HAP-1 (cell line): Measurements from ENCODE around the gene RAD51AP1.
"Not testable (repeated sequence)": the region's sequence is repeated elsewhere in the genome, so short reads cannot be mapped to it uniquely, and the experiment has no call there.

ENCODE experiments used
- DNase-seq, 2 experiments: peaks; one replicate each; pipeline ENCODE4 v3.0.0-alpha.2; 2016 to 2020; ENCODE audit warnings: low spot score in 2 of 2
- H3K27me3 ChIP-seq: fragments of 250-450 bp; sonication (Bioruptor Pico); 2 replicates; pipeline ENCODE4 v1.5.1; 2020; ENCODE audit warnings: low read depth, mild to moderate bottlenecking, moderate library complexity
- H3K36me3 ChIP-seq: fragments of 250-450 bp; sonication (Bioruptor Pico); replicated peaks from 2 replicates; pipeline ENCODE4 v1.5.1; 2020; ENCODE audit warnings: mild to moderate bottlenecking
- H3K4me1 ChIP-seq: fragments of 250-450 bp; sonication (Bioruptor Pico); 2 replicates; pipeline ENCODE4 v1.5.1; 2020; ENCODE audit warnings: mild to moderate bottlenecking
- H3K4me3 ChIP-seq: fragments of 250-450 bp; sonication (Bioruptor Pico); 2 replicates; pipeline ENCODE4 v1.5.1; 2020; ENCODE audit warnings: mild to moderate bottlenecking, moderate library complexity
- H3K9me3 ChIP-seq: fragments of 250-450 bp; sonication (Bioruptor Pico); 2 replicates; pipeline ENCODE4 v1.5.1; 2020; ENCODE audit warnings: mild to moderate bottlenecking, moderate library complexity
- in situ Hi-C: fragments of 300-500 bp; cut with MboI; formaldehyde crosslinking; loops from 3 replicates; pipeline ENCODE4 v1.14.3; 2020; ENCODE audit warnings: low sequenced_read_pairs, inconsistent platforms, mixed read lengths

The RAD51AP1 gene, protein sequence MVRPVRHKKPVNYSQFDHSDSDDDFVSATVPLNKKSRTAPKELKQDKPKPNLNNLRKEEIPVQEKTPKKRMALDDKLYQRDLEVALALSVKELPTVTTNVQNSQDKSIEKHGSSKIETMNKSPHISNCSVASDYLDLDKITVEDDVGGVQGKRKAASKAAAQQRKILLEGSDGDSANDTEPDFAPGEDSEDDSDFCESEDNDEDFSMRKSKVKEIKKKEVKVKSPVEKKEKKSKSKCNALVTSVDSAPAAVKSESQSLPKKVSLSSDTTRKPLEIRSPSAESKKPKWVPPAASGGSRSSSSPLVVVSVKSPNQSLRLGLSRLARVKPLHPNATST

DNA sequence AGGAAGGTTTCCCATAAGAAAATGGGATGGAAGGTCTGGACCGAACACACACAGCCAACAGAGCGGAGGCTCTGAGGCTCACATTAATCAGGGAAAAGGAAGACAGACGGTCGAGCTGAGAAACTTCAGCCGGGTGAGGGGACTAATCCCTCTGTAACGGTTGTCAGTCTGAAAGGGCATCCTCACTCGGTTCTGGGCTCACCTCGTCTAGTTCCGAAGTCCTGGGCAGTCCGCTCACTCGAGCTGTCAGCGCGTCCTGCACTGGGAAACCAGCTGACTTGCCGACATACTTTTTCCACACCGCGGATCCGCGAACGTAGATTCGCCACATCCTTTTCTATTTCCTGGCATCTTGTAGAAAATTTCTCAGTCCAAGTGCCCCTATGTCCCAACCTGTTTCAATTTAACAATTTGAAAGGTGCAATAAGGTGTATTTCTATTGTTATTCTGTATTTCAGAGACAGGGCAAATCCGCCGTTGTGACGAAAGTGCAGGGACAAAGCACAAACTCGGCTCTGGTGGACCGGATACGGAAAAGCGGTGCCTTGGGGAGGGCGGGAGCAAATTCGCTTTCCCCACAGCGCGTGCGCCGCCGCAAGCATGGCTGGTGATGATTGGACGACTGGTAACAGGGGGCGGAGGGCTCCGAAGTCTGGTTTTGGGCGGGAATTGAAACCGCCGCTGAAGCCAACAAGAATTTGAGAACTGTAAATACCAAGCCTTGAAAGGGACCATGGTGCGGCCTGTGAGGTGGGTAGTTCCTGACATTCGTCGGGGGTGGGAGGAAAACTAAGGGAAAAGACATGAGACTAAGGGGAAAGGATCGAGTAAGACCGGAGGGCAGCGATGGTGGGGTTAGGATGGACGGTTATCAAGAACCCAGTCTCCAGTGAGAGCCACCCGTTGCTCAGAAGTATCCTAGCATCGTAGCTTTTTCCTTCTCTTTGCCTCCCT lies at the start of gene RAD51AP1:
RAD51AP1 (plus strand) TSS at position 684 of the 954 bp plus-strand sequence; CDS start at position 734, 50 bp downstream.
- peak; percentile 92 to 96 for DNase-seq
- H3K9me3 ChIP-seq: no peaks in the 10 kb centered on the region
- peak within 1 kb of the TSS; percentile 75 for H3K4me3 ChIP-seq
- in situ Hi-C loops: loop anchor here (10.0 kb wide), 1 partner anchor 234 kb away; no protein-coding TSS in a partner anchor
- peaks cover 6% of the 10 kb centered on the region for H3K4me1 ChIP-seq
- H3K27me3 ChIP-seq: no peaks in the 10 kb centered on the region
- peaks cover 34% of the 10 kb centered on the region for H3K36me3 ChIP-seq

DNA sequence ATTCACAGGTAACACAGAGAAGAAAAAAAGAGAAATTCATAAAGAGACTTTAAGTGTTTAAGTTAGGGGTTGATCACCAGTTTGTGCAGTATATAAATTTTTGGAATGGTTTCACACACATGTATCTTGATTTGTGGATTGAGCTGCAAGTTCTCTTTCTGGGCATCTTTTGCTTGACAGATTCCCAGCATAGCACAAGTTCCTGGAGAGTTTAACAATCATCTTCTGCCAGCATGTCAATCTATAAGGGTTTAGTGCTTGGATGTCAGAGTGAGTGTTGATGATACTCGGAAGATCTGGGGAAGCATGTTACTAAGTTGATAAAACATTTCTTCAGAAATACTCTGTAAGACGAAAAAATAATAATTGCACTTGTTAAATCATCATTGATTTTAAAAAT lies 49.1 kb upstream of the RAD51AP1 start:
- H3K36me3 ChIP-seq: peaks cover 15% of the 10 kb centered on the region; the same call in 1 of the 2 replicates
- H3K4me3 ChIP-seq: no peak overlapping the region
- no peak for DNase-seq
- no peaks in the 10 kb centered on the region for H3K9me3 ChIP-seq
- in situ Hi-C loops: no loop called here
- H3K4me1 ChIP-seq: peaks cover 4% of the 10 kb centered on the region; the same call in 1 of the 2 replicates
- no peaks in the 10 kb centered on the region for H3K27me3 ChIP-seq

DNA sequence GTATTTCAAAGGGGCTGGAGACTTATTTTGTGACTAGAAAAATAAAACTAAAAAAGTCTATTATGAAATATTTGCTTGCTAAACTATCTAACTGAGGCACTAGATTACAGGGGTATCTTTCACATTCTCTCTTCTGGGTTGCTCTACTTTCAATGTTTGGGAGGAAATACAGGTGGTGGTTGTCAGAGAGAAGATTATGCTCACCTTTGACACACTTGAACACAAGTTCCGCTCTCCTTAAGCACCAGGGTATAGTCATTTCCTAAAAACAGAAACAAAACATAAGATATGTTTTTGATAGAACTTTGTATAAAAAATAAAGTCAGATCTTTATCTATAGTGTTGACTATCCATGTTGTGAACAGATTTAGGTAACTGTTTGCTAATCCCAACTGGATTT lies 47.7 kb upstream of the RAD51AP1 start:
- in situ Hi-C loops: no loop called here
- Histone ChIP-seq H3K4me3 (no peak overlapping the region), H3K4me1 (peaks cover 4% of the 10 kb centered on the region; the same call in 1 of the 2 replicates), H3K36me3 (peaks cover 15% of the 10 kb centered on the region; the same call in 1 of the 2 replicates), H3K27me3 (no peaks in the 10 kb centered on the region), H3K9me3 (no peaks in the 10 kb centered on the region)
- no peak for DNase-seq

DNA sequence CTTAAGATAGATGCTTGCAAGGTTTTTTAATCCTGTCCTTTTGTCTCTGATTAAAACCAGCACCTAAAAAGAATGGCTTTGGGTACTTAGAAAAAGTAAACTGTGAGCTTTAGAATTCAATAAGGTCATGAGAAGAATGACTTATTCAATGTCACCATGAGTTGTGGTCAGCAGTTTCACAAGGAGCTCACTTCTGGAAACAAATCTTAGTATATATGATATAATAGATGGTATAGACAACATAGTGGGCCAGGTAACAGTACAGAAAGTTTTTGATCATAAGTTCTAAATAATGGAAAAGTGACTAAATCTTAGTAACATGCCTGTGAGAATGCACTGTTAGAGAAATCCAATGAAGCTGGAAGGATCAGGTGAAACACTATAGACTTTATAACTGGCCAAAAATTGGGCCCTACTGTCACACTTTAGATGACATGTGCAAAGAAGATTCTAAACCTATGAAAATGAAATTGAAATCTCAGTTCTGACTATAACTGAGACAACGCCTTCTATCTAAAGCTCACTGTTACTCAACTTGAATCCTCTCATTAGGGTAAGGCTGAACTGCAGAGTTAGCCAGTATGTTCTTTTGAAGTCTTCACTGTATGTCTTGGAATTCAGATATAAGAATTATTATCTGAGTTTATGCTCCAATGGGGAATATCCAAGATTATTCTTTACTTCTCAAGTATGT lies 42.4 kb upstream of the RAD51AP1 start:
- DNase-seq: no peak
- H3K4me1 ChIP-seq: no peaks in the 10 kb centered on the region
- H3K36me3 ChIP-seq: peaks cover 16% of the 10 kb centered on the region
- H3K27me3 ChIP-seq: no peaks in the 10 kb centered on the region
- in situ Hi-C loops: no loop called here
- no peaks in the 10 kb centered on the region for H3K9me3 ChIP-seq
- no peak overlapping the region for H3K4me3 ChIP-seq

DNA sequence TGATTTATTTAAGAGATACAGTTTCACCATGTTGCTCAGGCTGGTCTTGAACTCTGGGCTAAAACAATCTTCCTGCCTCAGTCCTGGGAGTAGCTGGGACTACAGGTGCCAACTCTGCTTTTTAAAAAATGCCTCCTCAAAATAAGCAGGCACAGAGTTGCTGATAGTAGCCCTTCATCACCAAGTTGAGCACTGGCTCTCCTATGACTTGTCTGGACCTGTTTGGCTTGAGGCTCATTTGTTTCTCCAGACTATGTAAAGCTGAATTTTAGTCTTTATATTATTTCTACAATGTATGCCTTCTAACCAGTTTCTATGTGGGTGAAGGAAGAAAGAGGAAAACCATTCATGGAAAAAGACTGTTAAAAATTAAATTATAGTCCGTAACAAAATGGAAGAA lies 39.5 kb upstream of the RAD51AP1 start:
- peaks cover 16% of the 10 kb centered on the region for H3K36me3 ChIP-seq
- no peak overlapping the region for H3K4me3 ChIP-seq
- no peaks in the 10 kb centered on the region for H3K9me3 ChIP-seq
- H3K27me3 ChIP-seq: no peaks in the 10 kb centered on the region
- DNase-seq: no peak
- in situ Hi-C loops: no loop called here
- H3K4me1 ChIP-seq: no peaks in the 10 kb centered on the region

DNA sequence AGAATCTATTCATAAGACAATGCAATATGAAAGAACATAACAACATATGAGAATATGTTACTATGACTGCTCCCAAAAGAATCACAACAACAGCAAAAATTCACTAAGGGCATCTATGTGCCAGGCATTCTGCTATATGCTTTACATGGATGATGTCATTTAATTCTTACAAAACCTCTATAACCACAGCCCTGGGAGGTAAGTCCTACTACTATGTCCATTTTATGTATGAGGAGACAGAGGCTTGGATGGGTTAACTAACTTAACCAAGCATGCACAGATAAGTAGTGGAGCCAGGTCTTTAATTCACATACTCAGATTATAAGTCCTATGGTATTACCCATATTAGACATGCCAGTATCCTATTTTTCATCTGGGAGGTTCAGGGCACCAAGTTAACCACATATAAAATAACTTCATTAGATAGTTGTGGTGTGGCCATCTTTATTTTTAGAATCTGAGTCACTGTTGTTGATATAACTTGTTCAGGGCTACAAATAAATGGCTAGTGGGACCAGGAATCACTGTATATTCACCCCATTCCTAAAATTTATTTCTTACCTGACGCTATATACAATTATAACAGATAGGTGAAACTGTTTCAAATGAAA lies 33.2 kb upstream of the RAD51AP1 start:
- in situ Hi-C loops: no loop called here
- H3K4me3 ChIP-seq: no peak overlapping the region
- DNase-seq: no peak

DNA sequence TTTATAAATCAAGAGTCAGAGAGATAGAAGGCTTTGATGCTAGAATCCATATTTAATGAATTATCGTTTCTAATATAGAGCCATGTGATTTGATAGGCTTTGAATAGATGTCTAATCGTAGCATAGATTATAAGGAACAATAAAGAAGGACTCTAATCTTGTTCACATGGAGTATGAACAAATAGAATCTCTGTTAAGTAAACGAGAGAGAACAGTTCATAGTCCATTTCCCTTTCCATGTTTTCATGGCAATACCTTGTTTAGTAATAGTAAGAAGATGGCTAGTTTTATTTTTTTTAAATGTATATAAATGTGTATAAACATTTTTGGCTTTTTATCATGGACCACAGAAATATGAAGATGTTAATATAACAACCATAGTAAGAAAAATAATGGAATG lies 32.3 kb upstream of the RAD51AP1 start:
- H3K36me3 ChIP-seq: peaks cover 8% of the 10 kb centered on the region
- no peaks in the 10 kb centered on the region; the same call in 1 of the 2 replicates for H3K4me1 ChIP-seq
- no peak for DNase-seq
- H3K9me3 ChIP-seq: no peaks in the 10 kb centered on the region
- H3K27me3 ChIP-seq: no peaks in the 10 kb centered on the region
- H3K4me3 ChIP-seq: no peak overlapping the region
- in situ Hi-C loops: no loop called here

More for the DNA sequence above, 33.2 kb upstream of the RAD51AP1 start:
- Histone ChIP-seq H3K36me3 (peaks cover 8% of the 10 kb centered on the region), H3K9me3 (no peaks in the 10 kb centered on the region), H3K4me1 (no peaks in the 10 kb centered on the region; the same call in 1 of the 2 replicates), H3K27me3 (no peaks in the 10 kb centered on the region)

DNA sequence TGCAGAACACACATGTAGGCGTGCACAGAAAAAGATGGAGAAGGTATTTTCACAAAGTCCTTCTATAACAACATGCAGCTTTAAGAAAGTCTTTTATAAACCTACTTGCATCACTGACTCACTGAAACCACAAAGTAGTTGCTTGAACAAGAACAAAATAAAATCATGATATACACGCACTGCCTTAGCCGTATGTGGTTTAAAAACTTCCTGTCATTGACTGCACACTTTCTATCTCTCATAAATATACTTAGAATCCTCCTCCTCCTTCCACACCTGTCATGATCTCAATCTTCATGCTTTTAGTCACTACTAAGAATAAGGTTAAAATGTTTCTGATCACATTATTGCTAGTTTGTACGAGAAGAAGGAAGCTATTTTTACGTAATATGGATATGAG lies 31.8 kb upstream of the RAD51AP1 start:
- Histone ChIP-seq H3K9me3 (no peaks in the 10 kb centered on the region), H3K4me1 (no peaks in the 10 kb centered on the region; the same call in 1 of the 2 replicates), H3K27me3 (no peaks in the 10 kb centered on the region), H3K4me3 (no peak overlapping the region), H3K36me3 (peaks cover 8% of the 10 kb centered on the region)
- no peak for DNase-seq
- in situ Hi-C loops: no loop called here

DNA sequence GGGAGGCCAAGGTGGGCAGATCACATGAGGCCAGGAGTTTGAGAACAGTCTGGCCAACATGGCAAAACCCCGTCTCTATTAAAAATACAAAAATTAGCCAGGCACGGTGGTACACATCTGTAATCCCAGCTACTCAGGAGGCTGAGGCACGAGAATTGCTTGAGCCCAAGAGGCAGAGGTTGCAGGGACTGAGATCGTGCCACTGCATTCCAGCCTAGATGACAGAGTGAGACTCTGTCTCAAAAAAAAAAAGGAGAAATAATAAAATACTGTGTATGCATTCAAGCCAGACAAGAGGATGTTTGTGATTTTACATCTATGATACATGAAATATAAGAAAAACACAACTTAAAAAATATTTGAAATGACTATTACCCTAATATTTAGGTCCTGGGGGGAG lies 30.2 kb upstream of the RAD51AP1 start:
- in situ Hi-C loops, H3K9me3 ChIP-seq, H3K27me3 ChIP-seq, H3K4me1 ChIP-seq, DNase-seq, H3K36me3 ChIP-seq, H3K4me3 ChIP-seq: not testable (repeated sequence)

DNA sequence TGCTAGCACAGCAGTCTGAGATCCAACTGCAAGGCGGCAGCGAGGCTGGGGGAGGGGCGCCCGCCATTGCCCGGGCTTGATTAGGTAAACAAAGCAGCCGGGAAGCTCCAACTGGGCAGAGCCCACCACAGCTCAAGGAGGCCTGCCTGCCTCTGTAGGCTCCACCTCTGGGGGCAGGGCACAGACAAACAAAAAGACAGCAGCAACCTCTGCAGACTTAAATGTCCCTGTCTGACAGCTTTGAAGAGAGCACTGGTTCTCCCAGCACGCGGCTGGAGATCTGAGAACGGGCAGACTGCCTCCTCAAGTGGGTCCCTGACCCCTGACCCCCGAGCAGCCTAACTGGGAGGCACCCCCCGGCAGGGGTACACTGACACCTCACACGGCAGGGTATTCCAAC lies 29.4 kb upstream of the RAD51AP1 start:
- H3K27me3 ChIP-seq, in situ Hi-C loops, H3K4me3 ChIP-seq, H3K36me3 ChIP-seq, H3K4me1 ChIP-seq, DNase-seq, H3K9me3 ChIP-seq: not testable (repeated sequence)

DNA sequence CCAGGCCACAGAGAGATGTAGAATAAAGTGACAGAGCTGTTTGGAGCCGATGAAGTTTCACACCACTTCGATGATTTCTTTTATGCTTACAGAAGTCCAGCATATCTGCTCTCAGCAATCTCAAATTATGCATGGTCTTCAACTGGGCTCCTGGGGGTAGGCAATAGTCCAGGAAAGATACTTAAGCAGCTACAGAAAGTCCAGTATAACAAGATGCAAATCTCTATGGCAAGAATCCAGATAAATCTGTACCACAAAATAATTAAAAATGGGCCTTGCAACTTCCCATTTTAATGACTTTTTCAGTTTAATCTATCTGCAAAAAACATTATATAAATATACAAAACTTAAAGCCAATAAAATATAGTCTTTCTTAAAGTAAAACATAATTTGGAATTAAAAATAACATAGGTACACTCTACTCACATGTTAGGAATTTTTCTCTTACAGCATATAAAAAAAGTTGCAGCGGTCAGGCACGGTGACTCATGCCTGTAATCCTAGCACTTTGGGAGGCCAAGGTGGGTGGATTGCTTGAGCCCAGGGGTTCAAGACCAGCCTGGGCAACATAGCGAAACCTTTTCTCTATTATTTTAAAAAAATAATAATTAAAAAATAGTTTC lies 20.5 kb upstream of the RAD51AP1 start:
- Histone ChIP-seq H3K9me3 (no peaks in the 10 kb centered on the region), H3K36me3 (peaks cover 9% of the 10 kb centered on the region), H3K27me3 (no peaks in the 10 kb centered on the region), H3K4me1 (no peaks in the 10 kb centered on the region), H3K4me3 (no peak overlapping the region)
- in situ Hi-C loops: no loop called here
- no peak for DNase-seq

DNA sequence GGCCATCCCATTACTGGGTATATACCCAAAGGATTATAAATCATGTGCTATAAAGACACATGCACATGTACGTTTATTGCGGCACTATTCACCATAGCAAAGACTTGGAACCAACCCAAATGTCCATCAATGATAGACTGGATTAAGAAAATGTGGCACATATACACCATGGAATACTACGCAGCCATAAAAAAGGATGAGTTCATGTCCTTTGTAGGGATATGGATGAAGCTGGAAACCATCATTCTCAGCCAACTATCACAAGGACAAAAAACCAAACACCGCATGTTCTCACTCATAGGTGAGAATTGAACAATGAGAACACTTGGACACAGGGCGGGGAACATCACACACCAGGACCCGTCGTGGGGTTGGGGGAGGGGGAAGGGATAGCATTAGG lies 15.2 kb upstream of the RAD51AP1 start:
- H3K9me3 ChIP-seq, in situ Hi-C loops, H3K27me3 ChIP-seq, DNase-seq, H3K4me1 ChIP-seq, H3K4me3 ChIP-seq: not testable (repeated sequence)
- peaks cover 27% of the 10 kb centered on the region for H3K36me3 ChIP-seq
